ENCODE data around the gene DNHD1. TPM values are rescaled to one million over a fixed set of nuclear protein-coding genes. Genes with fewer than 3 reads are reported as not detected.

DNHD1 gene
- total and polyA plus RNA-seq, 2 of the 8 experiments (the other 6 are each of a cell fraction or from before 2014, with no cell fraction given): 5.0 to 6.8 TPM

- ChIA-PET POLR2A (ENCODE audit: partially characterized antibody) (interaction anchor here (0.8 to 3.1 kb wide), 15 partner anchors 10 to 206 kb away, joined by 3 to 13 read pairs (median 4); partner anchors contain the start of genes APBB1, DNHD1, HPX and TAF10), CTCF (ENCODE audit: partially characterized antibody) (interaction anchor here (0.6 to 7.0 kb wide), 23 partner anchors 9 to 1099 kb away, joined by 3 to 69 read pairs (median 4); partner anchors contain the start of genes APBB1, DNHD1, HPX and SMPD1)
- H3K27me3 ChIP-seq (replicated peaks in 1 of 4; ENCODE audit: control insufficient read depth in 3 of 4, extremely low read depth in 1 of 4, insufficient read depth in 3 of 4, low read length in 3 of 4): no peaks in the 10 kb centered on the region; a peak in 1 of 7 replicates
- no peak overlapping the region for H3K18ac ChIP-seq (ENCODE audit: extremely low read depth, low read length)
- H3K27ac ChIP-seq (ENCODE audit: low read depth, low read length): no peak overlapping the region
- peak overlapping the region; percentile 71 to 80 for H3K4me2 ChIP-seq (ENCODE audit: insufficient read depth in 1 of 2, low read depth in 2 of 2, low read length in 2 of 2)
- no peak overlapping the region for H4K8ac ChIP-seq (ENCODE audit: extremely low read depth, insufficient read depth, low read length)
- peaks cover 10% of the 10 kb centered on the region; the same call in 1 of the 2 replicates for H3K23me2 ChIP-seq (ENCODE audit: low read depth, low read length)
- peaks cover 13 to 34% (median 24%) of the 10 kb centered on the region in 4 experiments for H3K36me3 ChIP-seq (ENCODE audit: control insufficient read depth in 2 of 4, insufficient read depth in 4 of 4, low read length in 3 of 4)
- no peak overlapping the region for H3K23ac ChIP-seq (ENCODE audit: insufficient read length)
- no peak overlapping the region for H2AFZ ChIP-seq (ENCODE audit: low read length)
- FAIRE-seq: no peak
- H4K91ac ChIP-seq (replicated peaks; ENCODE audit: insufficient read length, low read length): no peak overlapping the region
- no peak overlapping the region for H3K4ac ChIP-seq (replicated peaks; ENCODE audit: insufficient read length, low read depth, low read length)
- no peaks in the 10 kb centered on the region for H3K9me3 ChIP-seq (ENCODE audit: insufficient read depth in 2 of 2, low read depth in 1 of 2, low read length in 1 of 2)
- no peak overlapping the region for H2BK5ac ChIP-seq (ENCODE audit: low read depth, low read length)
- 76% methylated on average over 3 of the region's 3 CpGs; no CpG with 5 or more reads in 1 of the 2 experiments for WGBS, 2 experiments (ENCODE audit: extremely low coverage in 1 of 2, insufficient coverage in 1 of 2, insufficient read length in 1 of 2, insufficient replicate concordance in 2 of 2, low coverage in 1 of 2, low lambda C conversion rate in 2 of 2, missing lambda C conversion rate in 1 of 2)
- no peak overlapping the region for H2BK20ac ChIP-seq (ENCODE audit: low read length)
- no peak overlapping the region for H2AK5ac ChIP-seq (ENCODE audit: low read depth, low read length)
- no peak overlapping the region for H3K14ac ChIP-seq (ENCODE audit: insufficient read length)
- no peak for DNase-seq (ENCODE audit: low read depth in 1 of 2, low spot score in 2 of 2)
- no peaks in the 10 kb centered on the region for H3K79me1 ChIP-seq (ENCODE audit: low read depth, low read length)
- H4K5ac ChIP-seq (ENCODE audit: insufficient read length, low read depth, low read length): no peak overlapping the region
- H4K20me1 ChIP-seq (replicated peaks in 1 of 2; ENCODE audit: control insufficient read depth in 1 of 2, insufficient read depth in 2 of 2, low read length in 2 of 2): peaks cover 1 to 6% of the 10 kb centered on the region in 2 experiments
- peaks cover 8 to 18% (median 9%) of the 10 kb centered on the region in 4 experiments for H3K4me1 ChIP-seq (replicated peaks in 1 of 4; ENCODE audit: control insufficient read depth in 3 of 4, insufficient read depth in 4 of 4, low read length in 3 of 4)
- H3K9ac ChIP-seq (replicated peaks in 1 of 4; ENCODE audit: extremely low read depth in 1 of 4, low read depth in 3 of 4, low read length in 3 of 4): no peak overlapping the region; a peak in 1 of 7 replicates
- no peak overlapping the region for H2BK15ac ChIP-seq (ENCODE audit: low read length)
- H3K79me2 ChIP-seq (ENCODE audit: control insufficient read depth in 1 of 2, insufficient read depth in 2 of 2, low read length in 2 of 2): peaks cover 0 to 5% of the 10 kb centered on the region in 2 experiments; a peak in 2 of 4 replicates
- TF ChIP-seq RFX5 (IDR thresholded peaks at IDR 0.05; ENCODE audit: borderline replicate concordance, low read depth, low read length) (no peak), SP2 (IDR thresholded peaks at IDR 0.05; ENCODE audit: low read length) (no peak), HDAC6 (IDR thresholded peaks at IDR 0.05; ENCODE audit: low read depth, low read length) (no peak), RXRA (IDR thresholded peaks at IDR 0.05; ENCODE audit: insufficient read depth, low read depth, low read length) (no peak), EZH2 (IDR thresholded peaks at IDR 0.05; ENCODE audit: low read depth, low read length, severe bottlenecking) (no peak), POLR2A (IDR thresholded peaks at IDR 0.05; ENCODE audit: control extremely low read depth in 1 of 2, low read depth in 2 of 2, low read length in 2 of 2) (peak; percentile 27 to 48; a peak in 1 of 3 replicates), POLR2AphosphoS5 (IDR thresholded peaks at IDR 0.05; ENCODE audit: low read depth, low read length) (0 out of 2 replicates have a peak, but pooled peaks have one; percentile 1)
- no peak overlapping the region for H2BK120ac ChIP-seq (replicated peaks; ENCODE audit: low read depth, low read length)
- H3K4me3 ChIP-seq (ENCODE audit: extremely low read depth in 1 of 4, insufficient read depth in 2 of 4, low read depth in 3 of 4, low read length in 4 of 4): peak overlapping the region; percentile 42 to 97 (median 53); a peak in 5 of 8 replicates
- H3K56ac ChIP-seq (replicated peaks; ENCODE audit: insufficient read length, low read depth, low read length): no peak overlapping the region
- no peak overlapping the region for H2BK12ac ChIP-seq (ENCODE audit: low read depth, low read length)
Observed at GRCh38 chr11:6474806-6475500, 22.1 kb upstream of the DNHD1 start.

Measured in H1 (cell line).